ENCODE results near the gene ANKRD13D. TPM values are rescaled to one million over a fixed set of nuclear protein-coding genes. Genes with fewer than 3 reads are reported as not detected.

Gene ANKRD13D
- total RNA-seq, 1 donor from 2014 or later: 59.4 TPM

- no peaks in the 10 kb centered on the region for H3K27me3 ChIP-seq
- H3K9me3 ChIP-seq: peaks cover 6% of the 10 kb centered on the region
- H3K4me1 ChIP-seq: peaks cover 24% of the 10 kb centered on the region
- TF ChIP-seq CTCF (IDR thresholded peaks at IDR 0.05): no peak
- intact Hi-C loops (cut with DNase I): no loop called here
- no peak overlapping the region for H3K27ac ChIP-seq
- DNase-seq (peak; percentile 54), ATAC-seq (no peak)
- H3K4me3 ChIP-seq: no peak overlapping the region
- H3K36me3 ChIP-seq: peaks cover 44% of the 10 kb centered on the region
Observed at GRCh38 chr11:67299471-67300191, 10.5 kb downstream of the ANKRD13D start.

- Histone ChIP-seq H3K9me3 (peaks cover 6% of the 10 kb centered on the region), H3K4me1 (peaks cover 25% of the 10 kb centered on the region), H3K27me3 (no peaks in the 10 kb centered on the region), H3K36me3 (peaks cover 44% of the 10 kb centered on the region), H3K27ac (no peak overlapping the region), H3K4me3 (no peak overlapping the region)
- no peak for TF ChIP-seq CTCF (IDR thresholded peaks at IDR 0.05)
- ATAC-seq (no peak), DNase-seq (peak; percentile 53)
- intact Hi-C loops (cut with DNase I): no loop called here
Observed at GRCh38 chr11:67300256-67300755, 11.2 kb downstream of the ANKRD13D start.

- H3K4me1 ChIP-seq: peaks cover 25% of the 10 kb centered on the region
- H3K36me3 ChIP-seq: peaks cover 44% of the 10 kb centered on the region
- intact Hi-C loops (cut with DNase I): no loop called here
- DNase-seq (peak; percentile 65), ATAC-seq (no peak)
- no peak for TF ChIP-seq CTCF (IDR thresholded peaks at IDR 0.05)
- peaks cover 2% of the 10 kb centered on the region for H3K9me3 ChIP-seq
- H3K27ac ChIP-seq: no peak overlapping the region
- H3K27me3 ChIP-seq: no peaks in the 10 kb centered on the region
- no peak overlapping the region for H3K4me3 ChIP-seq
Observed at GRCh38 chr11:67300756-67301312, 11.7 kb downstream of the ANKRD13D start.

- peak; percentile 66 for DNase-seq
- no peak overlapping the region for H3K4me3 ChIP-seq
- H3K9me3 ChIP-seq: no peaks in the 10 kb centered on the region
- no peak for ATAC-seq
- peaks cover 42% of the 10 kb centered on the region for H3K36me3 ChIP-seq
- peak overlapping the region; percentile 86 for H3K27ac ChIP-seq
- no peaks in the 10 kb centered on the region for H3K27me3 ChIP-seq
- H3K4me1 ChIP-seq: peaks cover 25% of the 10 kb centered on the region
- no peak for TF ChIP-seq CTCF (IDR thresholded peaks at IDR 0.05)
- intact Hi-C loops (cut with DNase I): no loop called here
Observed at GRCh38 chr11:67301313-67301921, 12.3 kb downstream of the ANKRD13D start.

- peak; percentile 83 for DNase-seq
- no peaks in the 10 kb centered on the region for H3K9me3 ChIP-seq
- TF ChIP-seq CTCF (IDR thresholded peaks at IDR 0.05): no peak
- intact Hi-C loops (cut with DNase I): no loop called here
- H3K4me3 ChIP-seq: peak overlapping the region; percentile 99
- ATAC-seq: peak; percentile 59
- no peaks in the 10 kb centered on the region for H3K27me3 ChIP-seq
- peaks cover 25% of the 10 kb centered on the region for H3K4me1 ChIP-seq
- peak overlapping the region; percentile 86 for H3K27ac ChIP-seq
- H3K36me3 ChIP-seq: peaks cover 36% of the 10 kb centered on the region
Observed at GRCh38 chr11:67301951-67302516, 12.9 kb downstream of the ANKRD13D start.

Measured in upper lobe of right lung (tissue), 1 donor.